Tibial nerve (tissue), 4 donors: ENCODE results near the gene FCER2. TPM values are rescaled to one million over a fixed set of nuclear protein-coding genes. Genes with fewer than 3 reads are reported as not detected.

Experiments used
- DNase-seq, 2 donors: peaks; one replicate each; pipeline ENCODE4 v3.0.0-alpha.2; 2019; ENCODE audit warnings: low spot score in 2 of 2
- H3K27ac ChIP-seq, 4 donors: fragments of 200-600 bp; sonication (generic) in 3 of 4; one replicate each; pipeline ENCODE4 v1.5.1; 2017 to 2019; ENCODE audit warnings: mild to moderate bottlenecking in 1 of 4
- H3K27me3 ChIP-seq, 2 donors: fragments of 200-600 bp; sonication (generic) in 1 of 2; one replicate each; pipeline versions ENCODE4 v1.5.1 to v1.6.0; 2017 to 2019
- H3K36me3 ChIP-seq, 3 donors: fragments of 200-600 bp; sonication (generic); one replicate each; pipeline ENCODE4 v1.5.1; 2018 to 2019
- H3K4me1 ChIP-seq, 4 donors: fragments of 200-600 bp; sonication (generic) in 3 of 4; one replicate each; pipeline ENCODE4 v1.5.1; 2017 to 2019
- H3K4me3 ChIP-seq, 4 donors: fragments of 200-600 bp; sonication (generic) in 3 of 4; one replicate each; pipeline ENCODE4 v1.5.1; 2017 to 2019; ENCODE audit warnings: mild to moderate bottlenecking in 1 of 4, moderate library complexity in 1 of 4
- H3K9me3 ChIP-seq, 4 donors: fragments of 200-600 bp; sonication (generic) in 3 of 4; one replicate each; pipeline ENCODE4 v1.5.1; 2017 to 2019
- EP300 ChIP-seq, 2 donors: sonication (generic); formaldehyde crosslinking; IDR thresholded peaks; one replicate each; pipeline ENCODE4 v1.6.1; 2017; ENCODE audit warnings: antibody characterized with exemption in 2 of 2, mild to moderate bottlenecking in 1 of 2
- POLR2A ChIP-seq, 2 donors: fragments of 450-650 bp; IDR thresholded peaks; one replicate each; pipeline ENCODE4 v1.6.1; 2017; ENCODE audit warnings: antibody characterized with exemption in 2 of 2, mild to moderate bottlenecking in 2 of 2, moderate library complexity in 2 of 2
- WGBS, 2 donors: methylation state at CpG; one replicate each; pipeline ENCODE4 v1.1.5; 2018; 5-methylcytosine and 5-hydroxymethylcytosine counted together
- total RNA-seq, 4 donors: library from RNA; depleted of rRNA; stranded (reverse); fragments of >200 nt; gene quantifications; one replicate each; pipeline ENCODE4 v1.1.0, GENCODE V29; 2016
- TF ChIP-seq, protein P1 (sequence below), 5 experiments: fragments of 200-600 bp in 3 of 5; fragments of 450-650 bp in 2 of 5; sonication (generic) in 3 of 5; IDR thresholded peaks; one replicate each; pipeline ENCODE4 v1.5.1; 2016 to 2019; ENCODE audit warnings: antibody characterized with exemption in 5 of 5, mild to moderate bottlenecking in 3 of 5, moderate library complexity in 2 of 5

FCER2 gene
- 1 to 10 TPM in 1 of 4 donors, under 1 TPM in 1, not detected in 2; 0.90 to 1.0 TPM for total RNA-seq

DNA sequence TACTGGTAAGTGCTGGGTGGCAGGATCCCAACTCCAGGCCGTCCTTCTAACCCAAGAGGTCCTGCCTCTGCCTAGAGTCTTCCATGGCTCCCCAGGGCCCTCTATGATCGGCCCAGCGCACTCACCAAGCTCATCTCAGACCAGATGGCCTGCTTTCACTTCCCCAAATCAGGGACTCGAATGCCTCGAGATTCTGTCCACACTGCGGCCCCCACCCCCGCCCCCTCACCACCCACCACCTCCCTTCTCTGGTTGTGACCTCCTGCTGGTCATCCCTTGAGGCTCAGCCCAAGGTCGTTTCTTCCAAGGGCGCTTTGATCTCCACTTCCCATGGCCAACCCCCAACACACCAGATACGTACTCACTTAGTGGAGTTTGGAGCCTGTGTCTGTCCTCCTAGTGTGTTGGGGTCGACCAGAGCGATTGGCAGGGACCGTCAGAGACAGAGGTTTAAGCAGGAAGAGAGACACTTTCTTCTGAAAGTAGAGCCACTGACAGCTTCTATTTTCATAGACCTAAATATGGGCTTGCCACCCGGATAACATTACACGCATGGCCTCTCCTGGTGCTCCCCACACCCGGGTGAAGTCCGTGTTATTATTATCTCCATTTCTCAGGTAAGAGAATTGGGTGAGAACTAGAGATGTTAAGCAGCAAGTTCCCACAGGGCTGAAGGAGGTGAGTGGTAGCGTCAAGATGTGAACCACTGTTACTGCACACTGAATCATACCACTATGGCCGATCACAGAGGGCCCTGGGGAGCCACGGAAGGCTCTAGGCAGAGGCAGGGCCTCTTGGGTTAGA lies at the start of gene FCER2:
Gene FCER2 (minus strand): TSS at position 478 of the 804 bp plus-strand sequence. CDS start 2,371 bp downstream, outside the sequence.
- H3K27me3 ChIP-seq = peaks cover 0 to 47% of the 10 kb centered on the region in 2 donors

DNA sequence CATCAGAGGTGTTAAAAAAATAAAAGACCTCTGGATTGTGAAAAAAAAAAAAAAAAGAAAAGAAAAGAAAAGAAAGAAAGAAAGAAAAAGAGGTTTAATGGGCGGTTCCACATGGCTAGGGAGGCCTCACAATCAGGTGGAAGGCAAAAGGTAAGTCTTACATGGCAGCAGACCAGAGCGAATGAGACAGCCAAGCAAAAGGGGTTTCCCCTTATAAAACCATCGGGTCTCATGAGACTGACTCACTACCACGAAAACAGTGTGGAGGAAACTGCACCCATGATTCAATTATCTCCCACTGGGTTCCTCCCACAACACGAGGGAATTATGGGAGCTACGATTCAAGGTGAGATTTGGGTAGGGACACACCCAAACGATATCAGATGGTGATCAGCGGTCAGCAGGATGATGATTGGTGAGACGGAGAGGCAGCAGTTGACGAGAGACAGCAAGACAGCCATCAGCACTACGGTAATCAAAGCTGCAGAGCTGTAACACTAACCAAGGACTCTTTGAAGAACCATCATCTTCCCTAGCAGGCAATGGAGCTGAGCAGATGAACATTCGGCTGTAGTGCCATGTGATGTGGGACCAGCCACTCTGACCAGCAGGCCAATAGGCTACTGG lies 49.3 kb upstream of the FCER2 start:
- Histone ChIP-seq H3K36me3 (no peaks in the 10 kb centered on the region), H3K27me3 (no peaks in the 10 kb centered on the region), H3K9me3 (peaks cover 0 to 8% (median under 1%) of the 10 kb centered on the region in 4 donors), H3K4me3 (no peak overlapping the region), H3K4me1 (no peaks in the 10 kb centered on the region), H3K27ac (no peak overlapping the region)
- TF ChIP-seq EP300 (IDR thresholded peaks at IDR 0.05) (no peak), POLR2A (IDR thresholded peaks at IDR 0.05) (no peak)
- TF ChIP-seq, protein P1, sequence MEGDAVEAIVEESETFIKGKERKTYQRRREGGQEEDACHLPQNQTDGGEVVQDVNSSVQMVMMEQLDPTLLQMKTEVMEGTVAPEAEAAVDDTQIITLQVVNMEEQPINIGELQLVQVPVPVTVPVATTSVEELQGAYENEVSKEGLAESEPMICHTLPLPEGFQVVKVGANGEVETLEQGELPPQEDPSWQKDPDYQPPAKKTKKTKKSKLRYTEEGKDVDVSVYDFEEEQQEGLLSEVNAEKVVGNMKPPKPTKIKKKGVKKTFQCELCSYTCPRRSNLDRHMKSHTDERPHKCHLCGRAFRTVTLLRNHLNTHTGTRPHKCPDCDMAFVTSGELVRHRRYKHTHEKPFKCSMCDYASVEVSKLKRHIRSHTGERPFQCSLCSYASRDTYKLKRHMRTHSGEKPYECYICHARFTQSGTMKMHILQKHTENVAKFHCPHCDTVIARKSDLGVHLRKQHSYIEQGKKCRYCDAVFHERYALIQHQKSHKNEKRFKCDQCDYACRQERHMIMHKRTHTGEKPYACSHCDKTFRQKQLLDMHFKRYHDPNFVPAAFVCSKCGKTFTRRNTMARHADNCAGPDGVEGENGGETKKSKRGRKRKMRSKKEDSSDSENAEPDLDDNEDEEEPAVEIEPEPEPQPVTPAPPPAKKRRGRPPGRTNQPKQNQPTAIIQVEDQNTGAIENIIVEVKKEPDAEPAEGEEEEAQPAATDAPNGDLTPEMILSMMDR (IDR thresholded peaks at IDR 0.05) = no peak
- WGBS, 2 donors = 70 to 71% methylated on average over 12 of the region's 12 CpGs
- DNase-seq = no peak

More for the DNA sequence above, at the start of gene FCER2:
- 50 to 61% methylated on average over 19 to 20 of the region's 20 CpGs for WGBS, 2 donors
- Histone ChIP-seq H3K36me3 (no peaks in the 10 kb centered on the region), H3K4me1 (no peaks in the 10 kb centered on the region), H3K4me3 (no peak within 1 kb of the TSS), H3K27ac (no peak within 1 kb of the TSS), H3K9me3 (no peaks in the 10 kb centered on the region)
- no peak for TF ChIP-seq EP300 (IDR thresholded peaks at IDR 0.05)
- no peak for TF ChIP-seq POLR2A (IDR thresholded peaks at IDR 0.05)
- TF ChIP-seq, protein P1 (IDR thresholded peaks at IDR 0.05) = no peak
- no peak for DNase-seq

- Histone ChIP-seq H3K27me3 (no peaks in the 10 kb centered on the region), H3K36me3 (no peaks in the 10 kb centered on the region), H3K27ac (no peak overlapping the region), H3K4me3 (no peak overlapping the region), H3K4me1 (no peaks in the 10 kb centered on the region), H3K9me3 (no peaks in the 10 kb centered on the region)
- TF ChIP-seq EP300 (IDR thresholded peaks at IDR 0.05) = no peak
- no peak for TF ChIP-seq POLR2A (IDR thresholded peaks at IDR 0.05)
- TF ChIP-seq, protein P1 (IDR thresholded peaks at IDR 0.05) = no peak
- 19 to 31% methylated on average over 4 of the region's 4 CpGs for WGBS, 2 donors
- no peak for DNase-seq
Measured at GRCh38 chr19:7748756-7749155, 46.8 kb upstream of the FCER2 start.

GRCh38 chr19:7748171-7748570 lies 46.2 kb upstream of the FCER2 start:
- 59 to 63% methylated on average over 2 of the region's 2 CpGs for WGBS, 2 donors
- no peaks in the 10 kb centered on the region for H3K27me3 ChIP-seq
- TF ChIP-seq EP300 (IDR thresholded peaks at IDR 0.05) (no peak), POLR2A (IDR thresholded peaks at IDR 0.05) (no peak)
- TF ChIP-seq, protein P1 (IDR thresholded peaks at IDR 0.05) = no peak
- H3K9me3 ChIP-seq = no peaks in the 10 kb centered on the region
- no peak overlapping the region for H3K27ac ChIP-seq
- DNase-seq = no peak
- H3K4me3 ChIP-seq = no peak overlapping the region
- no peaks in the 10 kb centered on the region for H3K36me3 ChIP-seq
- no peaks in the 10 kb centered on the region for H3K4me1 ChIP-seq
